Measurements from ENCODE around the gene COQ8B. TPM values are rescaled to one million over a fixed set of nuclear protein-coding genes. Genes with fewer than 3 reads are reported as not detected.

The COQ8B gene
- total and polyA plus RNA-seq, 2 donors (not counting 1 experiment from before 2014, with no cell fraction given): 58.9 to 62.6 TPM

DNA sequence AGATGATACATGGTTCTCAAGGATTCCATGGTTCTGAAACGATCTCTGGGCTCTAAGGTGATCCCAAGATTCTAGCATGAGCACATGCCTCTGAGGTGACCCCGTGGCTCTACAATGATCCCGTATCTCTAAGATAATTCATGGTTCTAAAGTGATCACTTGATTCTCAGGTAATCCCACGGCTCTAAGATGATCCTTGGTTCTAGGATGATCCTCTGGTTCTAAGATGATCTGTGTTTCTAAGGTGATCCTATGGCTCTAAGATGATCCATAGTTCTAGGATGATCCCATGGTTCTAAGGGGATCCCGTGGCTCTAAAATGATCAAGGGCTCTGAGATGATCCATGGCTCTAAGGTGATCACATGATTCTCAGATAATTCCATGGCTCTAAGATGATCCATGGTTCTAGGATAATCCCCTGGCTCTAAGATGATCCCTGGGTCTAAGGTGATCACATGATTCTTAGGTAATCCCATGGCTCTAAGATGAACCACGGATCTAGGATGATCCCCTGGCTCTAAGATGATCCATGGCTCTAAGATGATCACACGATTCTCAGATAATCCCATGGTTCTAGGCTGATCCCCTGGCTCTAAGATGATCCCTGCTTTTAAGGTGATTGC lies 47.6 kb downstream of the COQ8B start:
- WGBS (ENCODE audit: insufficient coverage): 93% methylated on average over 7 of the region's 7 CpGs

DNA sequence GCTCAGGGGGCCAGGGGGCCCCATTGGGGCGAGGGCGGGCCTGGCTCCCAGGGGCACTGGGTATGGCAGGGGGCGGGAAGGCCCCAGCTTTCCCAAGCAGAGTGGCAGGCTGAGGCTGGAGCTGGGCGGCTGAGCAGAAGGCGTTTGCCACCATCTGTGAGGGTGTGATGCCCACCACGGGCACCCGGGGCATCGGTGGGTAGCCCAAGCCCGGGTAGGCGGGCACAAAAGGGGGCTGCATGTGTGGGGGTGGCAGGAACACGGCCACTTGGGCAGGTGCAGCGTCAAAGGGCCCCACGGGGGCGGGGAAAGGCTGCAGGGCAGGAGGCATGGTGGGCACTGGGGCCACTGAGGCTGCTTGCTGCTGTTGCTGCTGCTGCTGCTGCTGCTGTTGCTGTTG lies 49.1 kb downstream of the COQ8B start:
- peaks cover 2 to 19% of the 10 kb centered on the region in 2 experiments for H3K36me3 ChIP-seq (replicated peaks in 1 of 2; ENCODE audit: control extremely low read depth in 1 of 2, control insufficient read depth in 1 of 2, extremely low read depth in 1 of 2, insufficient read depth in 2 of 2, low read length in 1 of 2)
- DNase-seq: no peak
- ATAC-seq (ENCODE audit: low read depth): no peak
- H3K27ac ChIP-seq (ENCODE audit: low read length in 2 of 2): no peak overlapping the region
- TF ChIP-seq EZH2 (IDR thresholded peaks at IDR 0.05; ENCODE audit: borderline replicate concordance, insufficient read depth, low read depth, low read length, poor library complexity, severe bottlenecking): no peak
- TF ChIP-seq, protein P1, sequence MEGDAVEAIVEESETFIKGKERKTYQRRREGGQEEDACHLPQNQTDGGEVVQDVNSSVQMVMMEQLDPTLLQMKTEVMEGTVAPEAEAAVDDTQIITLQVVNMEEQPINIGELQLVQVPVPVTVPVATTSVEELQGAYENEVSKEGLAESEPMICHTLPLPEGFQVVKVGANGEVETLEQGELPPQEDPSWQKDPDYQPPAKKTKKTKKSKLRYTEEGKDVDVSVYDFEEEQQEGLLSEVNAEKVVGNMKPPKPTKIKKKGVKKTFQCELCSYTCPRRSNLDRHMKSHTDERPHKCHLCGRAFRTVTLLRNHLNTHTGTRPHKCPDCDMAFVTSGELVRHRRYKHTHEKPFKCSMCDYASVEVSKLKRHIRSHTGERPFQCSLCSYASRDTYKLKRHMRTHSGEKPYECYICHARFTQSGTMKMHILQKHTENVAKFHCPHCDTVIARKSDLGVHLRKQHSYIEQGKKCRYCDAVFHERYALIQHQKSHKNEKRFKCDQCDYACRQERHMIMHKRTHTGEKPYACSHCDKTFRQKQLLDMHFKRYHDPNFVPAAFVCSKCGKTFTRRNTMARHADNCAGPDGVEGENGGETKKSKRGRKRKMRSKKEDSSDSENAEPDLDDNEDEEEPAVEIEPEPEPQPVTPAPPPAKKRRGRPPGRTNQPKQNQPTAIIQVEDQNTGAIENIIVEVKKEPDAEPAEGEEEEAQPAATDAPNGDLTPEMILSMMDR (IDR thresholded peaks at IDR 0.05): no peak
- Mint-ChIP-seq H3K27me3 (no peaks in the 10 kb centered on the region), H3K9me3 (ENCODE audit: insufficient read depth) (peaks cover 2% of the 10 kb centered on the region), H3K4me3 (no peak overlapping the region), H3K4me1 (peaks cover 14% of the 10 kb centered on the region), H3K27ac (no peak overlapping the region)
- H3K4me3 ChIP-seq (ENCODE audit: control extremely low read depth in 1 of 5, extremely low read depth in 1 of 5, insufficient read depth in 1 of 5, low read depth in 2 of 5, low read length in 4 of 5): no peak overlapping the region
- POLR2A ChIA-PET: no interaction called here
- peaks cover 7 to 10% of the 10 kb centered on the region in 2 donors for H3K4me1 ChIP-seq (ENCODE audit: control insufficient read depth in 2 of 2, insufficient read depth in 2 of 2, low read length in 2 of 2)
- no peaks in the 10 kb centered on the region for H3K27me3 ChIP-seq (replicated peaks in 1 of 4; ENCODE audit: control extremely low read depth in 1 of 4, control insufficient read depth in 3 of 4, insufficient read depth in 4 of 4, low read length in 3 of 4)
- H3K79me2 ChIP-seq (ENCODE audit: control insufficient read depth, insufficient read depth, low read length): no peaks in the 10 kb centered on the region
- CTCF ChIA-PET: interaction anchor here (0.6 kb wide), 1 partner anchor 85 kb away, joined by 3 read pairs; no protein-coding TSS in a partner anchor
- no peak overlapping the region for H3K9ac ChIP-seq (ENCODE audit: low read length)
- H4K20me1 ChIP-seq (ENCODE audit: control insufficient read depth, insufficient read depth, low read length, poor library complexity, severe bottlenecking): no peaks in the 10 kb centered on the region
- WGBS (ENCODE audit: insufficient coverage): 94% methylated on average over 14 of the region's 14 CpGs
- no peak overlapping the region for H2AFZ ChIP-seq (ENCODE audit: insufficient read depth, low read depth, low read length, poor library complexity, severe bottlenecking)
- no peak overlapping the region for H3K4me2 ChIP-seq (replicated peaks; ENCODE audit: low read depth, low read length, poor library complexity, severe bottlenecking)
- H3K9me3 ChIP-seq (ENCODE audit: control extremely low read depth in 1 of 3, control insufficient read depth in 2 of 3, insufficient read depth in 1 of 3, low read length in 2 of 3): peaks cover 0 to 2% (median 0%) of the 10 kb centered on the region in 3 donors
- intact Hi-C loops (cut with micrococcal nuclease): no loop called here

More for the DNA sequence above, 47.6 kb downstream of the COQ8B start:
- H3K27me3 Mint-ChIP-seq: no peaks in the 10 kb centered on the region
- no peak overlapping the region for H2AFZ ChIP-seq (ENCODE audit: insufficient read depth, low read depth, low read length, poor library complexity, severe bottlenecking)
- no peak overlapping the region for H3K27ac Mint-ChIP-seq
- no peak overlapping the region for H3K4me3 Mint-ChIP-seq
- H3K27me3 ChIP-seq (replicated peaks in 1 of 4; ENCODE audit: control extremely low read depth in 1 of 4, control insufficient read depth in 3 of 4, insufficient read depth in 4 of 4, low read length in 3 of 4): no peaks in the 10 kb centered on the region
- no peaks in the 10 kb centered on the region for H3K4me1 ChIP-seq (ENCODE audit: control insufficient read depth in 2 of 2, insufficient read depth in 2 of 2, low read length in 2 of 2)
- H3K4me3 ChIP-seq (ENCODE audit: control extremely low read depth in 1 of 5, extremely low read depth in 1 of 5, insufficient read depth in 1 of 5, low read depth in 2 of 5, low read length in 4 of 5): no peak overlapping the region
- H3K79me2 ChIP-seq (ENCODE audit: control insufficient read depth, insufficient read depth, low read length): no peaks in the 10 kb centered on the region
- TF ChIP-seq, protein P1 (IDR thresholded peaks at IDR 0.05): no peak
- TF ChIP-seq EZH2 (IDR thresholded peaks at IDR 0.05; ENCODE audit: borderline replicate concordance, insufficient read depth, low read depth, low read length, poor library complexity, severe bottlenecking): no peak
- no peak for DNase-seq
- H3K36me3 ChIP-seq (replicated peaks in 1 of 2; ENCODE audit: control extremely low read depth in 1 of 2, control insufficient read depth in 1 of 2, extremely low read depth in 1 of 2, insufficient read depth in 2 of 2, low read length in 1 of 2): peaks cover 2 to 33% of the 10 kb centered on the region in 2 experiments
- ChIA-PET POLR2A (no interaction called here), CTCF (no interaction called here)
- no peak overlapping the region for H3K9ac ChIP-seq (ENCODE audit: low read length)
- no peaks in the 10 kb centered on the region for H4K20me1 ChIP-seq (ENCODE audit: control insufficient read depth, insufficient read depth, low read length, poor library complexity, severe bottlenecking)
- peaks cover 0 to 2% (median 0%) of the 10 kb centered on the region in 3 donors for H3K9me3 ChIP-seq (ENCODE audit: control extremely low read depth in 1 of 3, control insufficient read depth in 2 of 3, insufficient read depth in 1 of 3, low read length in 2 of 3)
- H3K4me1 Mint-ChIP-seq: peaks cover 2% of the 10 kb centered on the region
- intact Hi-C loops (cut with micrococcal nuclease): no loop called here
- no peak overlapping the region for H3K27ac ChIP-seq (ENCODE audit: low read length in 2 of 2)
- H3K4me2 ChIP-seq (replicated peaks; ENCODE audit: low read depth, low read length, poor library complexity, severe bottlenecking): no peak overlapping the region
- peaks cover 2% of the 10 kb centered on the region for H3K9me3 Mint-ChIP-seq (ENCODE audit: insufficient read depth)
- ATAC-seq (ENCODE audit: low read depth): no peak
